SK-N-SH (cell line): Measurements from ENCODE around the gene GOLGA8M. TPM values are rescaled to one million over a fixed set of nuclear protein-coding genes. Genes with fewer than 3 reads are reported as not detected.
"Not testable (repeated sequence)": the region's sequence is repeated elsewhere in the genome, so short reads cannot be mapped to it uniquely, and the experiment has no call there.

Experiments
- CTCF ChIA-PET: fragments of 300-600, 350-600 bp; formaldehyde crosslinking; extraction: SDS; loops from one replicate; lab custom pipeline; 2021; lab: Yijun Ruan, JAX
- POLR2A ChIA-PET: fragments of 350-600 bp; sonication (Branson Sonifier 250); formaldehyde crosslinking; extraction: SDS; loops from one replicate; lab custom pipeline; 2020; ENCODE audit warnings: antibody characterized with exemption, inconsistent platforms; lab: Yijun Ruan, JAX
- DNase-seq: peaks from one replicate; pipeline ENCODE4 v3.0.0; 2012
- H2AFZ ChIP-seq: fragments of 200-600 bp; sonication (generic); 2 replicates; pipeline ENCODE4 v1.8.1; 2016; ENCODE audit warnings: antibody characterized with exemption, mild to moderate bottlenecking, low read depth
- H3F3A ChIP-seq: fragments of 200-600 bp; sonication (generic); replicated peaks from 2 replicates; pipeline ENCODE3; 2016; ENCODE audit warnings: antibody characterized with exemption, mild to moderate bottlenecking; ENCODE audit not compliant: insufficient read depth
- H3K27ac ChIP-seq, 2 experiments: fragments of 200-500 bp in 1 of 2; fragments of 200-600 bp in 1 of 2; sonication (Bioruptor generic) in 1 of 2; sonication (generic), shearing (Covaris generic) in 1 of 2; 2 replicates each; pipeline versions ENCODE4 v1.5.1 to v1.6.1; 2014 to 2016; ENCODE audit warnings: low read depth in 2 of 2, inconsistent platforms in 1 of 2, low read length in 1 of 2, mild to moderate bottlenecking in 1 of 2, mixed read lengths in 1 of 2
- H3K27me3 ChIP-seq: fragments of 200-600 bp; sonication (generic), shearing (Covaris generic); 2 replicates; pipeline ENCODE4 v1.6.1; 2016; ENCODE audit warnings: mixed run types; ENCODE audit not compliant: insufficient read depth
- H3K36me3 ChIP-seq, 2 experiments: fragments of 200-500 bp in 1 of 2; fragments of 200-600 bp in 1 of 2; sonication (Bioruptor generic) in 1 of 2; sonication (generic) in 1 of 2; replicated peaks in 1 of 2; 2 replicates each; pipeline versions ENCODE3 to v1.5.1; 2014 to 2016; ENCODE audit warnings: low read length in 1 of 2, mild to moderate bottlenecking in 1 of 2; ENCODE audit not compliant: insufficient read depth in 2 of 2, control insufficient read depth in 1 of 2
- H3K4me1 ChIP-seq, 2 experiments: fragments of 200-500 bp in 1 of 2; fragments of 200-600 bp in 1 of 2; sonication (Bioruptor generic) in 1 of 2; sonication (generic), shearing (Covaris generic) in 1 of 2; 2 replicates each; pipeline versions ENCODE4 v1.5.1 to v1.6.1; 2014 to 2016; ENCODE audit warnings: low read depth in 1 of 2, low read length in 1 of 2, mixed run types in 1 of 2; ENCODE audit not compliant: insufficient read depth in 2 of 2, control insufficient read depth in 1 of 2
- H3K4me2 ChIP-seq: fragments of 200-600 bp; sonication (generic), shearing (Covaris generic); 2 replicates; pipeline ENCODE4 v1.6.1; 2017; ENCODE audit warnings: mixed run types
- H3K4me3 ChIP-seq, 2 experiments: fragments of 200-500 bp in 1 of 2; fragments of 200-600 bp in 1 of 2; sonication (Bioruptor generic) in 1 of 2; sonication (generic), shearing (Covaris generic) in 1 of 2; 2 replicates each; pipeline versions ENCODE4 v1.5.1 to v1.8.1; 2014 to 2016; ENCODE audit warnings: low read depth in 2 of 2, inconsistent platforms in 1 of 2, low read length in 1 of 2, mild to moderate bottlenecking in 1 of 2, mixed read lengths in 1 of 2, moderate library complexity in 1 of 2
- H3K79me2 ChIP-seq: fragments of 200-600 bp; sonication (generic); 2 replicates; pipeline ENCODE4 v1.8.1; 2017; ENCODE audit warnings: mild to moderate bottlenecking; ENCODE audit not compliant: insufficient read depth
- H3K9ac ChIP-seq: fragments of 200-600 bp; sonication (generic); 2 replicates; pipeline ENCODE4 v1.6.1; 2017; ENCODE audit warnings: mixed run types
- H3K9me2 ChIP-seq: fragments of 200-600 bp; sonication (generic); 2 replicates; pipeline ENCODE4 v1.6.1; 2017; ENCODE audit warnings: mixed run types
- H3K9me3 ChIP-seq: fragments of 200-600 bp; sonication (generic); 2 replicates; pipeline ENCODE4 v1.6.1; 2017; ENCODE audit warnings: mixed run types, mild to moderate bottlenecking, moderate library complexity
- H4K20me1 ChIP-seq: fragments of 200-600 bp; sonication (generic); 2 replicates; pipeline ENCODE4 v1.6.1; 2017; ENCODE audit warnings: mild to moderate bottlenecking, mixed run types; ENCODE audit not compliant: insufficient read depth
- EP300 ChIP-seq, 2 experiments: IDR thresholded peaks; 2 replicates each; pipeline versions ENCODE4 v1.4.0 to v1.6.1; 2012; ENCODE audit warnings: borderline replicate concordance in 1 of 2, low read depth in 1 of 2, low read length in 1 of 2
- GABPA ChIP-seq: IDR thresholded peaks from 2 replicates; pipeline ENCODE4 v1.4.0; 2012; ENCODE audit warnings: low read depth, mild to moderate bottlenecking
- NRF1 ChIP-seq: IDR thresholded peaks from 2 replicates; pipeline ENCODE4 v1.6.1; 2012; ENCODE audit warnings: low read depth, mild to moderate bottlenecking, low read length
- REST ChIP-seq: IDR thresholded peaks from 2 replicates; pipeline ENCODE4 v1.6.1; 2012; ENCODE audit warnings: mild to moderate bottlenecking, low read depth, low read length, moderate library complexity
- TAF1 ChIP-seq: IDR thresholded peaks from 2 replicates; pipeline ENCODE4 v1.6.1; 2012; ENCODE audit warnings: low read depth, mild to moderate bottlenecking, low read length, moderate library complexity, borderline replicate concordance
- TCF12 ChIP-seq: IDR thresholded peaks from 2 replicates; pipeline ENCODE4 v1.4.0; 2012
- WGBS: methylation state at CpG from one replicate; pipeline ENCODE4 v1.1.6; 2017; ENCODE audit warnings: low lambda C conversion rate; 5-methylcytosine and 5-hydroxymethylcytosine counted together
- polyA plus RNA-seq, 3 experiments: library from polyadenylated mRNA; depleted of rRNA; stranded (reverse); fragments of >200 nt; gene quantifications; 2 replicates each; pipeline ENCODE4 v1.2.3, GENCODE V29; 2012

The GOLGA8M gene
- polyA plus RNA-seq, 1 of the 3 experiments (the other 2 are of a cell fraction) = not detected

GRCh38 chr15:28725556-28725955, 13.3 kb upstream of the GOLGA8M start:
- ChIA-PET CTCF (no interaction called here), POLR2A (no interaction called here)
- H3K36me3 ChIP-seq = no peaks in the 10 kb centered on the region
- TF ChIP-seq TAF1 = no peak
- no peak for TF ChIP-seq GABPA
- TF ChIP-seq TCF12 = no peak
- TF ChIP-seq EP300 (IDR thresholded peaks at IDR 0.05; ENCODE audit: borderline replicate concordance in 1 of 2, low read depth in 1 of 2, low read length in 1 of 2) = no peak
- no peak for TF ChIP-seq REST
- TF ChIP-seq NRF1 = no peak
- no peaks in the 10 kb centered on the region for H3K27me3 ChIP-seq
- no peak overlapping the region for H3K9ac ChIP-seq
- no peak overlapping the region for H3K27ac ChIP-seq
- no peaks in the 10 kb centered on the region for H4K20me1 ChIP-seq
- no peak for DNase-seq
- 92% methylated on average over 14 of the region's 14 CpGs for WGBS
- no peak overlapping the region for H2AFZ ChIP-seq
- no peaks in the 10 kb centered on the region for H3F3A ChIP-seq
- no peaks in the 10 kb centered on the region; a peak in 1 of 4 replicates for H3K4me1 ChIP-seq
- H3K4me2 ChIP-seq = no peak overlapping the region
- H3K9me2 ChIP-seq = no peaks in the 10 kb centered on the region
- H3K79me2 ChIP-seq = no peaks in the 10 kb centered on the region
- no peak overlapping the region for H3K4me3 ChIP-seq
- no peaks in the 10 kb centered on the region for H3K9me3 ChIP-seq

GRCh38 chr15:28723986-28724385, 11.8 kb upstream of the GOLGA8M start:
- DNase-seq = not testable (repeated sequence)
- 83% methylated on average over 1 of the region's 5 CpGs for WGBS

GRCh38 chr15:28719626-28720025, 7.4 kb upstream of the GOLGA8M start:
- H2AFZ ChIP-seq, DNase-seq, H4K20me1 ChIP-seq, H3K79me2 ChIP-seq, H3K4me2 ChIP-seq, H3K27ac ChIP-seq, CTCF ChIA-PET, H3K9me3 ChIP-seq, POLR2A ChIA-PET, H3F3A ChIP-seq, H3K27me3 ChIP-seq, H3K4me1 ChIP-seq, H3K9ac ChIP-seq, H3K4me3 ChIP-seq, H3K9me2 ChIP-seq, H3K36me3 ChIP-seq: not testable (repeated sequence)
- 68% methylated on average over 4 of the region's 4 CpGs for WGBS

More at GRCh38 chr15:28723986-28724385, 11.8 kb upstream of the GOLGA8M start:
- POLR2A ChIA-PET, H2AFZ ChIP-seq, H3K4me3 ChIP-seq, H3K9me2 ChIP-seq, H3K4me2 ChIP-seq, H3K9ac ChIP-seq, H3K9me3 ChIP-seq, H3K79me2 ChIP-seq, H3K36me3 ChIP-seq, H4K20me1 ChIP-seq, H3K27me3 ChIP-seq, H3K4me1 ChIP-seq, H3F3A ChIP-seq, H3K27ac ChIP-seq, CTCF ChIA-PET: not testable (repeated sequence)

- 86% methylated on average over 10 of the region's 11 CpGs for WGBS
- POLR2A ChIA-PET = not testable (repeated sequence)
Observed at GRCh38 chr15:28718576-28718975, 6.4 kb upstream of the GOLGA8M start.

GRCh38 chr15:28714176-28714575, 2.0 kb upstream of the GOLGA8M start:
- H3K9me3 ChIP-seq, CTCF ChIA-PET, H3K79me2 ChIP-seq, H3K27me3 ChIP-seq, H3K9ac ChIP-seq, H3K4me2 ChIP-seq, H3K9me2 ChIP-seq, H3K4me3 ChIP-seq, DNase-seq, H4K20me1 ChIP-seq, H3K4me1 ChIP-seq, H2AFZ ChIP-seq, H3K36me3 ChIP-seq, H3K27ac ChIP-seq, H3F3A ChIP-seq, POLR2A ChIA-PET: not testable (repeated sequence)
- WGBS = 76% methylated on average over 4 of the region's 4 CpGs

More at GRCh38 chr15:28718576-28718975, 6.4 kb upstream of the GOLGA8M start:
- H3K27ac ChIP-seq, H3K4me3 ChIP-seq, H3K9ac ChIP-seq, H3K4me2 ChIP-seq, H3K9me3 ChIP-seq, H3K79me2 ChIP-seq, H3K9me2 ChIP-seq, H3K4me1 ChIP-seq, DNase-seq, H3K36me3 ChIP-seq, H4K20me1 ChIP-seq, H3K27me3 ChIP-seq, H2AFZ ChIP-seq, H3F3A ChIP-seq, CTCF ChIA-PET: not testable (repeated sequence)
